ENCODE results near the gene RAPGEF3. TPM values are rescaled to one million over a fixed set of nuclear protein-coding genes. Genes with fewer than 3 reads are reported as not detected.

The RAPGEF3 gene
- total and polyA plus RNA-seq, 9 donors, result 7.5 to 20.5 (median 11.6) TPM

- Histone ChIP-seq H3K4me3 (ENCODE audit: low read length) (peak overlapping the region; percentile 63), H3K27me3 (ENCODE audit: control insufficient read depth, insufficient read depth, low read length) (no peaks in the 10 kb centered on the region), H3K9me3 (replicated peaks; ENCODE audit: control insufficient read depth, low read depth, low read length) (no peaks in the 10 kb centered on the region), H3K27ac (ENCODE audit: low read length) (peak overlapping the region; percentile 5), H3K36me3 (ENCODE audit: control insufficient read depth, insufficient read depth, low read length) (no peaks in the 10 kb centered on the region), H3K4me1 (ENCODE audit: control insufficient read depth, insufficient read depth, low read length) (peaks cover 55% of the 10 kb centered on the region)
- DNase-seq, result no peak
- WGBS (ENCODE audit: insufficient coverage), result 46% methylated on average over 5 of the region's 7 CpGs
These were observed 1.3 kb downstream of the RAPGEF3 start for GRCh38 chr12:47757364-47757839.

- no peaks in the 10 kb centered on the region for H3K27me3 ChIP-seq (ENCODE audit: control insufficient read depth, insufficient read depth, low read length)
- WGBS (ENCODE audit: insufficient coverage), result 100% methylated on average over 3 of the region's 12 CpGs
- no peak for DNase-seq
- peaks cover 58% of the 10 kb centered on the region for H3K4me1 ChIP-seq (ENCODE audit: control insufficient read depth, insufficient read depth, low read length)
- H3K9me3 ChIP-seq (replicated peaks; ENCODE audit: control insufficient read depth, low read depth, low read length), result no peaks in the 10 kb centered on the region
- no peak overlapping the region for H3K27ac ChIP-seq (ENCODE audit: low read length)
- H3K36me3 ChIP-seq (ENCODE audit: control insufficient read depth, insufficient read depth, low read length), result no peaks in the 10 kb centered on the region
- peak overlapping the region; percentile 19 for H3K4me3 ChIP-seq (ENCODE audit: low read length)
These were observed 2.8 kb downstream of the RAPGEF3 start for GRCh38 chr12:47755655-47756562.

- Histone ChIP-seq H3K4me1 (ENCODE audit: control insufficient read depth, insufficient read depth, low read length) (peaks cover 53% of the 10 kb centered on the region), H3K36me3 (ENCODE audit: control insufficient read depth, insufficient read depth, low read length) (no peaks in the 10 kb centered on the region), H3K9me3 (replicated peaks; ENCODE audit: control insufficient read depth, low read depth, low read length) (no peaks in the 10 kb centered on the region), H3K27ac (ENCODE audit: low read length) (no peak overlapping the region), H3K27me3 (ENCODE audit: control insufficient read depth, insufficient read depth, low read length) (no peaks in the 10 kb centered on the region), H3K4me3 (ENCODE audit: low read length) (no peak overlapping the region)
- no peak for DNase-seq
- 80% methylated on average over 2 of the region's 3 CpGs for WGBS (ENCODE audit: insufficient coverage)
These were observed 3.8 kb downstream of the RAPGEF3 start for GRCh38 chr12:47754881-47755280.

DNA sequence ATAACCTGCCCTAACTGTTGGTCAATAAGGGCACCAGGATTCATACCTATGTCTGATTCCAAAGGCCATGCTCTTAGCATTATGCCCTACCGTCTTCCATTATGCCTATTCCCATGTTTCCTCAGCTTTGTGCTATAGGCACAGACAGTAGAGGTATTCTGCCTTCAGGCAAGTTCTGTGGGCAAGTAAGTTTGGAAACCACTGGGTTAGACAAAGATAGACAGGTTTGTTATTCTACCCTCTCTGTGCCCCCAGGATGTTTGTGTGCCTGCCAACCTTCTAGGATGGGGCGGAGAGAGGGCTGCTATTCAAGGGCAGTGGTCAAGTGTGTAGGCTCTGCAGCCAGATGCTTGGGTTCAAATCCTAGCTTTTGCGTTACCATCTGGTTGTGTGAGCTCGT lies 4.6 kb downstream of the RAPGEF3 start:
- Histone ChIP-seq H3K27me3 (ENCODE audit: control insufficient read depth, insufficient read depth, low read length) (no peaks in the 10 kb centered on the region), H3K4me3 (ENCODE audit: low read length) (no peak overlapping the region), H3K4me1 (ENCODE audit: control insufficient read depth, insufficient read depth, low read length) (peaks cover 47% of the 10 kb centered on the region), H3K36me3 (ENCODE audit: control insufficient read depth, insufficient read depth, low read length) (no peaks in the 10 kb centered on the region), H3K27ac (ENCODE audit: low read length) (no peak overlapping the region), H3K9me3 (replicated peaks; ENCODE audit: control insufficient read depth, low read depth, low read length) (no peaks in the 10 kb centered on the region)
- DNase-seq, result no peak
- WGBS (ENCODE audit: insufficient coverage), result 85% methylated on average over 2 of the region's 4 CpGs

GRCh38 chr12:47753021-47754001 lies 5.4 kb downstream of the RAPGEF3 start:
- H3K9me3 ChIP-seq (replicated peaks; ENCODE audit: control insufficient read depth, low read depth, low read length), result no peaks in the 10 kb centered on the region
- DNase-seq, result no peak
- no peaks in the 10 kb centered on the region for H3K27me3 ChIP-seq (ENCODE audit: control insufficient read depth, insufficient read depth, low read length)
- peaks cover 42% of the 10 kb centered on the region for H3K4me1 ChIP-seq (ENCODE audit: control insufficient read depth, insufficient read depth, low read length)
- H3K36me3 ChIP-seq (ENCODE audit: control insufficient read depth, insufficient read depth, low read length), result peaks cover 2% of the 10 kb centered on the region
- no peak overlapping the region for H3K4me3 ChIP-seq (ENCODE audit: low read length)
- 37% methylated on average over 7 of the region's 11 CpGs for WGBS (ENCODE audit: insufficient coverage)
- H3K27ac ChIP-seq (ENCODE audit: low read length), result peak overlapping the region; percentile 66

GRCh38 chr12:47752552-47752951 lies 6.1 kb downstream of the RAPGEF3 start:
- no peak overlapping the region for H3K27ac ChIP-seq (ENCODE audit: low read length)
- H3K4me1 ChIP-seq (ENCODE audit: control insufficient read depth, insufficient read depth, low read length), result peaks cover 35% of the 10 kb centered on the region
- no peak for DNase-seq
- H3K9me3 ChIP-seq (replicated peaks; ENCODE audit: control insufficient read depth, low read depth, low read length), result no peaks in the 10 kb centered on the region
- H3K36me3 ChIP-seq (ENCODE audit: control insufficient read depth, insufficient read depth, low read length), result peaks cover 7% of the 10 kb centered on the region
- H3K27me3 ChIP-seq (ENCODE audit: control insufficient read depth, insufficient read depth, low read length), result no peaks in the 10 kb centered on the region
- WGBS (ENCODE audit: insufficient coverage), result 47% methylated on average over 5 of the region's 7 CpGs
- H3K4me3 ChIP-seq (ENCODE audit: low read length), result no peak overlapping the region

DNA sequence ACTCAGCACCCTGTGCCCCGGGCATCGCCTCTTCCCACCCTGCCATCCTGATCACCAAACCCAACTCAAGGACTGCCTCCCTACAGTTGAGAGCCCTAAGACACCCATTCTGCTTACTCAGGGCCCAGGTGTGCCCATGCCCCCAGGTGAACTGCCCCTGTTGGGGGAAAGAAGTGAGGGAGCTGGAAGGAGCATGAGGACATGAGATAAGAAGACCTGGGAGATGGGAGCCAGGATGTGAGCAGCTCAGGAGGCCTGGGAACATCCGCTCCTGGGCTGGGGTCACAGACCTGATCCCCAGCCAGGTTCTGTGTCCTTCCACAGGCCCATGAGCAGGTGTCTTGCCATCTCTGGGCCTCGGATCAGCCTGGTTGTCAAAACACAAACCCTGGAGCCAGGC lies 6.6 kb downstream of the RAPGEF3 start:
- H3K9me3 ChIP-seq (replicated peaks; ENCODE audit: control insufficient read depth, low read depth, low read length), result no peaks in the 10 kb centered on the region
- H3K36me3 ChIP-seq (ENCODE audit: control insufficient read depth, insufficient read depth, low read length), result peaks cover 9% of the 10 kb centered on the region
- 87% methylated on average over 4 of the region's 4 CpGs for WGBS (ENCODE audit: insufficient coverage)
- no peaks in the 10 kb centered on the region for H3K27me3 ChIP-seq (ENCODE audit: control insufficient read depth, insufficient read depth, low read length)
- H3K4me1 ChIP-seq (ENCODE audit: control insufficient read depth, insufficient read depth, low read length), result peaks cover 32% of the 10 kb centered on the region
- no peak overlapping the region for H3K4me3 ChIP-seq (ENCODE audit: low read length)
- H3K27ac ChIP-seq (ENCODE audit: low read length), result no peak overlapping the region
- DNase-seq, result no peak

DNA sequence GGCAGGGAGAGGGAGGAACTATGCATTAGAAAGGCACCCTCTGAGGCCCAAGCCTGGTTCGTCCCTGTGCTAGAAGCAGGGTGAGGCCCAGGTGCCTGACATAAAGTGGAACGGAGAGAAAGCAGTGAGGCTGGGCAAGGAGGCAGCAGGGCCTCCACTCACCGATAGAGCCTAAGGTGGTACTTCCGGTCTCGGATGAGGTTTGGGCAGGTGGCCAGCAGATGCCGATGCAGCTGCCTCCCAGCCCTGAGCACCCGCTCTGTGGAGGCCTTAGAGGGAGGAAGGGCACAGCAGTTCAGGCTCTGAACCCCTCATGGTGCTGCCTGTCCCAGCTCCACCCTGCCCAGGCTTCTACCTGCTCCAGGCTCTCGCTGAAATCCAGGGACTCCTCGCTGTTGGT lies 7.1 kb downstream of the RAPGEF3 start:
- Histone ChIP-seq H3K36me3 (ENCODE audit: control insufficient read depth, insufficient read depth, low read length) (peaks cover 9% of the 10 kb centered on the region), H3K27ac (ENCODE audit: low read length) (no peak overlapping the region), H3K4me1 (ENCODE audit: control insufficient read depth, insufficient read depth, low read length) (peaks cover 32% of the 10 kb centered on the region), H3K4me3 (ENCODE audit: low read length) (no peak overlapping the region), H3K9me3 (replicated peaks; ENCODE audit: control insufficient read depth, low read depth, low read length) (no peaks in the 10 kb centered on the region), H3K27me3 (ENCODE audit: control insufficient read depth, insufficient read depth, low read length) (no peaks in the 10 kb centered on the region)
- WGBS (ENCODE audit: insufficient coverage), result 54% methylated on average over 7 of the region's 9 CpGs
- no peak for DNase-seq

DNA sequence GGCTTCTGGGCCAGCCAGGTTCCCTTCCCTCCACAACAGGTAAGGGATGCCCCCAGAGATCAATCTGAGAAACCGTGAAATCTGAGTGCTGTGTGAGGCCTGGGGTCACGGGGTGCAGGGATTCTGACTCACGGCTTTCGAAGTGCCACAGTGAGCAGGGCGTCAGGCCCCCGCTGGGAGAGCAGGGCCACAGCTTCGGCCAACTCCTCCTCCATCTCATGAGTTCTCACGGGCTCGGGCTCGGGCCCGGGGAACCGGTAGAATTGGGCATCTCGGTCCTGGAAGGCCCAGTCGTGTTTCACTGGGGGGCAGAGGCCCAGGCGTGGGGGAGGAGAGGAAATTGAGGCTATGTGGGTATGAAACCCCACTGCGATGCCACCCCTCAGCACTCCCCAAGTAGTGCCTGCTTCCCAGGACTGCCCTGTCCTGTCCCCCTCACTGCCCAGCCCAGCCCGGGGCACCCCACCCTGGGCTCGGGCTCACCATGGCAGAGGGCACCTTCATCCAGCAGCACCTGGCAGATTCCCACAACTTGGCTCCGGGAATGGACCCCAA lies 7.7 kb downstream of the RAPGEF3 start:
- WGBS (ENCODE audit: insufficient coverage), result 78% methylated on average over 6 of the region's 19 CpGs
- H3K9me3 ChIP-seq (replicated peaks; ENCODE audit: control insufficient read depth, low read depth, low read length), result no peaks in the 10 kb centered on the region
- H3K27ac ChIP-seq (ENCODE audit: low read length), result no peak overlapping the region
- peaks cover 29% of the 10 kb centered on the region for H3K4me1 ChIP-seq (ENCODE audit: control insufficient read depth, insufficient read depth, low read length)
- peaks cover 12% of the 10 kb centered on the region for H3K36me3 ChIP-seq (ENCODE audit: control insufficient read depth, insufficient read depth, low read length)
- H3K27me3 ChIP-seq (ENCODE audit: control insufficient read depth, insufficient read depth, low read length), result no peaks in the 10 kb centered on the region
- no peak for DNase-seq
- no peak overlapping the region for H3K4me3 ChIP-seq (ENCODE audit: low read length)
